GM12872 (cell line): ENCODE results near the gene SLC66A2.

Experiments
- CTCF ChIP-seq: IDR thresholded peaks from 3 replicates; pipeline ENCODE4 v1.5.1; 2011; ENCODE audit warnings: low read depth, mild to moderate bottlenecking, low read length, moderate library complexity; ENCODE audit not compliant: insufficient read depth

SLC66A2 gene

GRCh38 chr18:79900610-79901570 is 50.6 kb downstream of the SLC66A2 start:
- no peak for TF ChIP-seq CTCF

- TF ChIP-seq CTCF: no peak
Measured at GRCh38 chr18:79899609-79900445, 51.6 kb downstream of the SLC66A2 start.

GRCh38 chr18:79898952-79899608 is 52.4 kb downstream of the SLC66A2 start:
- no peak for TF ChIP-seq CTCF

GRCh38 chr18:79897940-79898625 is 53.4 kb downstream of the SLC66A2 start:
- no peak for TF ChIP-seq CTCF

- TF ChIP-seq CTCF: no peak
Measured at GRCh38 chr18:79896738-79897137, 54.7 kb downstream of the SLC66A2 start.

GRCh38 chr18:79890674-79891073 is 60.8 kb downstream of the SLC66A2 start:
- no peak for TF ChIP-seq CTCF
